ENCODE results near the gene MEMO1.
"Not testable (repeated sequence)": the region's sequence is repeated elsewhere in the genome, so short reads cannot be mapped to it uniquely, and the experiment has no call there.

Gene MEMO1

GRCh38 chr2:31956312-31956711 lies 54.5 kb downstream of the MEMO1 start:
- no peak for DNase-seq

- DNase-seq: not testable (repeated sequence)
These were observed 57.7 kb downstream of the MEMO1 start for GRCh38 chr2:31953095-31953494.

GRCh38 chr2:31950946-31951562 lies 59.8 kb downstream of the MEMO1 start:
- no peak for DNase-seq

GRCh38 chr2:31947871-31948270 lies 62.9 kb downstream of the MEMO1 start:
- DNase-seq: no peak

GRCh38 chr2:31946838-31947237 lies 64.0 kb downstream of the MEMO1 start:
- DNase-seq: no peak

GRCh38 chr2:31945572-31945935 lies 65.3 kb downstream of the MEMO1 start:
- no peak for DNase-seq

- DNase-seq: no peak
These were observed 65.8 kb downstream of the MEMO1 start for GRCh38 chr2:31944828-31945571.

- no peak for DNase-seq
These were observed 67.1 kb downstream of the MEMO1 start for GRCh38 chr2:31943636-31944225.

GRCh38 chr2:31940920-31941319 lies 69.9 kb downstream of the MEMO1 start:
- DNase-seq: no peak

GRCh38 chr2:31937741-31938140 lies 73.1 kb downstream of the MEMO1 start:
- no peak for DNase-seq

- DNase-seq: no peak
These were observed 75.4 kb downstream of the MEMO1 start for GRCh38 chr2:31935370-31935769.

GRCh38 chr2:31933066-31933465 lies 77.7 kb downstream of the MEMO1 start:
- no peak for DNase-seq

GRCh38 chr2:31932589-31932988 lies 78.2 kb downstream of the MEMO1 start:
- no peak for DNase-seq

- no peak for DNase-seq
These were observed 78.9 kb downstream of the MEMO1 start for GRCh38 chr2:31931916-31932315.

GRCh38 chr2:31925517-31925916 lies 85.3 kb downstream of the MEMO1 start:
- DNase-seq: no peak

- DNase-seq: no peak
These were observed 87.1 kb downstream of the MEMO1 start for GRCh38 chr2:31923662-31924061.

- no peak for DNase-seq
These were observed 88.0 kb downstream of the MEMO1 start for GRCh38 chr2:31922542-31923408.

- no peak for DNase-seq
These were observed 89.8 kb downstream of the MEMO1 start for GRCh38 chr2:31920962-31921361.

GRCh38 chr2:31919499-31919898 lies 91.3 kb downstream of the MEMO1 start:
- no peak for DNase-seq

- no peak for DNase-seq
These were observed 101.1 kb downstream of the MEMO1 start for GRCh38 chr2:31909661-31910060.

GRCh38 chr2:31907491-31907890 lies 103.3 kb downstream of the MEMO1 start:
- DNase-seq: not testable (repeated sequence)

- no peak for DNase-seq
These were observed 107.6 kb downstream of the MEMO1 start for GRCh38 chr2:31903109-31903780.

GRCh38 chr2:31901900-31902299 lies 108.9 kb downstream of the MEMO1 start:
- no peak for DNase-seq
